Effector memory CD4-positive, alpha-beta T cell (primary cell): ENCODE data around the gene CARD11.
A peak's percentile ranks its signal among the peaks of the same experiment; 100 is the strongest.

Experiments used
- DNase-seq, 3 donors: peaks; one replicate each; pipeline ENCODE4 v3.0.0-alpha.2; 2020
- H3K27ac ChIP-seq: 2 replicates; pipeline ENCODE4 v1.7.0; 2013; ENCODE audit warnings: mild to moderate bottlenecking, low read length, moderate library complexity; ENCODE audit not compliant: insufficient read depth, poor library complexity, severe bottlenecking
- H3K27me3 ChIP-seq: replicated peaks from 2 replicates; pipeline ENCODE4 v1.7.0; 2013; ENCODE audit warnings: mild to moderate bottlenecking, low read length; ENCODE audit not compliant: insufficient read depth, control insufficient read depth, poor library complexity, severe bottlenecking
- H3K36me3 ChIP-seq: 2 replicates; pipeline ENCODE4 v1.7.0; 2013; ENCODE audit warnings: mild to moderate bottlenecking, low read length, moderate library complexity; ENCODE audit not compliant: control insufficient read depth, insufficient read depth
- H3K4me1 ChIP-seq: 2 replicates; pipeline ENCODE4 v1.7.0; 2013; ENCODE audit warnings: low read length, mild to moderate bottlenecking; ENCODE audit not compliant: control insufficient read depth, insufficient read depth, poor library complexity, severe bottlenecking
- H3K4me3 ChIP-seq: 2 replicates; pipeline ENCODE4 v1.7.0; 2013; ENCODE audit warnings: low read length, low read depth, mild to moderate bottlenecking; ENCODE audit not compliant: insufficient read depth, poor library complexity, severe bottlenecking
- H3K9me3 ChIP-seq: 2 replicates; pipeline ENCODE4 v1.7.0; 2013; ENCODE audit warnings: mild to moderate bottlenecking, low read length, moderate library complexity; ENCODE audit not compliant: control insufficient read depth

CARD11 gene

DNA sequence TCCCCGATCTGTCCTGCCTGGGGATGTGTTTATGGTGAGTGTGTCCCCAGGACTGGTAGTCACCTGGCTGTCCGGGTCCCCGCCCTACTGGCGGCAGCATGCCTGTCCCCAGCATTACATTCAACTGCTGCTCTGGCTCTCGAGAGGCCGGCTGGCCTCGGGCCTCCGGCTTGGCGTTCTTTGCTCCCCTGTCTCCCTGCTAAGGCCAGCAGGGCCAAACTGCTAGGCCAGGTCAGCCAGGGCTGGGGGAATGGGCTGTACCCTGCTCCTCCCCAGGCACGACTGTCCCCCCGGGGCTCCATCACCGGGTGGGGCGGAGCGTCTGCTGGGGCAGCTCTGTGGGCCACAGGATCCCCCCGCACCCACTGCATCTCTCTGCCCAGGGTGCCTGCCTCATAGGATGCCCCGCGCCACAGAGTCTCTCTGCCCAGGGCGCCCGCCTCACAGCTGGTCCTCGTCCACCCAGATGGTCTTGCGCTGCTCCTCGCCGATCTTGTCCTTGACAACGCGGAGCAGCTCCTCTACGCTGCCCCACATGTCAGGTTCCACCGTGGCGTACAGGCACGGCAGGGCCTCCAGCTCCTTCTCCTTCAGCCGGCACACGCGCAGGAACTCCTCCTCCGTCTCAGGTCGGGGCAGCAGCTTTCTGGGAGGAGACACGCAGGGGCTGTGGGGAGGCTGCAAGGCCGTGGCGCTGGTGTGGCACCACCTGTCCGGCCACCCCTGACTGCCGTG lies 137.3 kb downstream of the CARD11 start:
- Histone ChIP-seq H3K27me3 (no peaks in the 10 kb centered on the region), H3K36me3 (peaks cover 47% of the 10 kb centered on the region), H3K9me3 (no peaks in the 10 kb centered on the region), H3K27ac (no peak overlapping the region), H3K4me1 (no peaks in the 10 kb centered on the region), H3K4me3 (no peak overlapping the region)
- DNase-seq, result no peak

DNA sequence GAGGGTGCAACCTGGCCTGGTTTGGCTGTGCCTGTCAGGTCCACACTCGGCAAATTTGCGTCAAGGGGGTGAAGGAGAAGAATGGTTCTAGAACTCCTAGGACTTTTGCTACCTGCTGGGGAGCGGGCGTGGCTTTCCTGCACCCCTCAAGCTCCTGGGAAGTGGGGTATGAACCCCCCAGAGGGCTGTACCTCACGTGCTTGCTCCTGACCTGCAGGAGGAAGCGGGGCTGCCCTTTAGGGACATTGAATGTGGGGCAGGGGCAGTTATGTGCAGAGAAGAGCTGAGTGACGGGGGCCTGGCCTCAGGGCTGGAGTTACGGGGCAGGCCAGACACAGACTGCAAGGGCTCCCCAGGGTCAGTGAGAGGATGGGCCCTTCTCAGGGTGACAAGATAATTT lies 138.2 kb downstream of the CARD11 start:
- no peak for DNase-seq

DNA sequence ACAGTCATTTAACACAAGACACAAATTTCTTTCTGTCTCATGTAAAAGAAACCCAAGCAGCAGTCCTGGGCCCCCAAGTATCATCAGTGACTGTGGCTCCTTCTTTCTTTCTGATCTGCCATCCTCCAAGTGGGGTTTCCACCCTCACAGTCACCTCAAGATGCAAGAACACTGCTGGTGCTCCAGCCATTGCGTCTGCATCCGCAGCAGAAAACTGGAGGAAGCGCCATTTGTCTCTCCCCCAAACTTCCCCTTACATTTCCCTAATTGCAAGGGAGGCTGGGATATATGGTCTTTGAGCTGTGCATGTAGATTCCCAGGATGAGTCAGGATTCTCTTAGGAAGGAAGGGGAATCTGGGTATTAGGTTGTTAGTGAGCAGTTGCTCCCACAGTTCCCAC lies 138.6 kb downstream of the CARD11 start:
- H3K9me3 ChIP-seq, result no peaks in the 10 kb centered on the region

More for the DNA sequence above, 138.2 kb downstream of the CARD11 start:
- H3K36me3 ChIP-seq, result peaks cover 38% of the 10 kb centered on the region
- H3K4me3 ChIP-seq, result no peak overlapping the region
- H3K4me1 ChIP-seq, result no peaks in the 10 kb centered on the region
- H3K27me3 ChIP-seq, result no peaks in the 10 kb centered on the region
- H3K9me3 ChIP-seq, result no peaks in the 10 kb centered on the region
- H3K27ac ChIP-seq, result no peak overlapping the region

DNA sequence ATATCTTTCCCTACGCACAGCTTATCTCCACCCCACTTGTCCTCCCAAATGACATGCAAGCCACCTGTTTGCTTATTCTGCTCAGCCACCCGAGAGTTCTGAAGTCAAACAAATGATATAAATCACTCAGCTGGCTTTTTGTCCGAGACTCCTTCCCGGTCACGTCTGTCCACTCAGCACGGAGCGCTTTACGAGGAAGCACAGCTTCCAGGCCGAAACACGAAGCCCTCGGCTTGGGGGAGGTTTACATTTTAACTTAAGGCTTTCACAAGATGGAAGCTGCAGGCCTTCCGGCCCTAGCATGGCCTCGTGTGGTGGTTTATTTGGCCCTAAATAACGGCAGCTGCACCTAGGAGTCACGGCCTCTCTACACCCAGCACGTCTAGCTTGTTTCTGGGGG lies 139.5 kb downstream of the CARD11 start:
- no peak overlapping the region for H3K27ac ChIP-seq
- peaks cover 29% of the 10 kb centered on the region for H3K36me3 ChIP-seq
- no peaks in the 10 kb centered on the region for H3K9me3 ChIP-seq

More for the DNA sequence above, 138.6 kb downstream of the CARD11 start:
- Histone ChIP-seq H3K4me3 (no peak overlapping the region), H3K27ac (no peak overlapping the region), H3K36me3 (peaks cover 35% of the 10 kb centered on the region), H3K27me3 (no peaks in the 10 kb centered on the region), H3K4me1 (no peaks in the 10 kb centered on the region)
- no peak for DNase-seq

DNA sequence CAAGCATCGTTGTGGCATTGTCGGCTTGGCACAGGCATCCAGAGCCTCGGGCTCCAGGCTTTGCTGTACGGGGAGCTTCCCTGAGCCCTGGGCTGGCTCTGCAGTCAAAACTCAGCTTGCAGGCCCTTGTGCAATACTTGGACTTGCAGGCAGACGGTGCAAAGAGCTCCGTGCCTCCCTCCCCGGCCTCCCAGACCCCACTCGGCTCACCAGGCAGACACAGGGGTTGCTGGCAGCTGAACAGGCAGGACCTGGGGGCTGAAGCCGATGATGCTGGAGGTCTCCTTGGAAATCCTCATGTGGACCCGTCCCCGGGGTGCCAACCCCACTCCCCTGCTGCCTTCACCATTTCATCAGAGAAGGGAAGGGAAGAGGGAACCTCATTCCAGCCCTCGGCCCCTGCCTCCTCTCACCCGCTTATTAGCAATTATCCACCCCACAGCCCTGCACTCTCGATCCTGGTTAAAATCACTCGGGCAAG lies 139.9 kb downstream of the CARD11 start:
- H3K27me3 ChIP-seq, result no peaks in the 10 kb centered on the region
- no peak overlapping the region for H3K4me3 ChIP-seq
- no peaks in the 10 kb centered on the region for H3K4me1 ChIP-seq
- peak overlapping the region; percentile 25 for H3K27ac ChIP-seq
- no peaks in the 10 kb centered on the region for H3K9me3 ChIP-seq
- peaks cover 29% of the 10 kb centered on the region for H3K36me3 ChIP-seq
- no peak for DNase-seq

More for the DNA sequence above, 139.5 kb downstream of the CARD11 start:
- Histone ChIP-seq H3K4me3 (no peak overlapping the region), H3K4me1 (no peaks in the 10 kb centered on the region), H3K27me3 (no peaks in the 10 kb centered on the region)
- DNase-seq, result no peak

DNA sequence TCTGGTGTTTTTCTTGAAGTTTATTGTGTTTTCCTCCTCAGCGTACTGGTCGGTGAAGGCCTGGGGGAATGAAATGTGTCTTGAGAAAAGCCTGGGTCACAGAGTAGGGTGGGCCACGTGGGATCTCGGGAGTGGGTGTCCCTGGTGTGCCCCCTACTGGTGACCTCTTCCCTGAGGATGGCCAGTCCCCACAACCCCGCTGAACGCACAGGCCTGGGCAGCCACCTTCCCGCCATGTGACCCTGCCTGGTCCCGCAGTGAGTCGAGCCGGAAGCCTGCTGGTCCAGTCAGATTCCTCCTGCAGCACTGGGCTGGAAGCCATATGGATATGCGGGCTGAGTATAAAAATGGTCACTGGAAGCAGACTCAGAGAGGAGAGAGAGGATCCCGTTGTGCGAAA lies 146.6 kb downstream of the CARD11 start:
- H3K27me3 ChIP-seq, result no peaks in the 10 kb centered on the region
- no peak overlapping the region for H3K4me3 ChIP-seq
- H3K4me1 ChIP-seq, result peaks cover 8% of the 10 kb centered on the region
- DNase-seq, result no peak
- H3K27ac ChIP-seq, result no peak overlapping the region
- no peaks in the 10 kb centered on the region for H3K9me3 ChIP-seq
- no peaks in the 10 kb centered on the region for H3K36me3 ChIP-seq

DNA sequence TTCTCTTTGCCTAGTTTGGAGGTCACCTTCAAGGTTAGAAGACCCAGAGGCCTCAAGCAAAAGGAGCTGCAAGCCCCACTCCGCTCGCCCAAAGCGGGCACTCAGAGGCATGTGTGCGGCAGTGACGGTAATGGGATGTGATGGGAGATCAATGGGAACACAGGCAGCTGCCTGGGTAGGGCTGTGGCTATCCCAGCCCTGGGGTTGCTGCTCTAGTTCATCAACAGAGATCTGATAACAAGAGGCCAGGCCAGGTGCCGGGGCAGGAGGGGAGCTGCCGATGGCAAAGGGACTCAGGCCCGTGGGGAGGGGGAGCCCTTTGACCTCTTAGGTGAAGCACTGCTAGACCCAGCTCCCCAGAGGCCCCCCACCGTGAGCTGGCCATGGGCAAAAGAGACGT lies 147.5 kb downstream of the CARD11 start:
- H3K27me3 ChIP-seq, result no peaks in the 10 kb centered on the region
- H3K27ac ChIP-seq, result no peak overlapping the region
- H3K9me3 ChIP-seq, result no peaks in the 10 kb centered on the region
- no peak for DNase-seq
- H3K36me3 ChIP-seq, result no peaks in the 10 kb centered on the region
- H3K4me3 ChIP-seq, result no peak overlapping the region
- H3K4me1 ChIP-seq, result peaks cover 8% of the 10 kb centered on the region

DNA sequence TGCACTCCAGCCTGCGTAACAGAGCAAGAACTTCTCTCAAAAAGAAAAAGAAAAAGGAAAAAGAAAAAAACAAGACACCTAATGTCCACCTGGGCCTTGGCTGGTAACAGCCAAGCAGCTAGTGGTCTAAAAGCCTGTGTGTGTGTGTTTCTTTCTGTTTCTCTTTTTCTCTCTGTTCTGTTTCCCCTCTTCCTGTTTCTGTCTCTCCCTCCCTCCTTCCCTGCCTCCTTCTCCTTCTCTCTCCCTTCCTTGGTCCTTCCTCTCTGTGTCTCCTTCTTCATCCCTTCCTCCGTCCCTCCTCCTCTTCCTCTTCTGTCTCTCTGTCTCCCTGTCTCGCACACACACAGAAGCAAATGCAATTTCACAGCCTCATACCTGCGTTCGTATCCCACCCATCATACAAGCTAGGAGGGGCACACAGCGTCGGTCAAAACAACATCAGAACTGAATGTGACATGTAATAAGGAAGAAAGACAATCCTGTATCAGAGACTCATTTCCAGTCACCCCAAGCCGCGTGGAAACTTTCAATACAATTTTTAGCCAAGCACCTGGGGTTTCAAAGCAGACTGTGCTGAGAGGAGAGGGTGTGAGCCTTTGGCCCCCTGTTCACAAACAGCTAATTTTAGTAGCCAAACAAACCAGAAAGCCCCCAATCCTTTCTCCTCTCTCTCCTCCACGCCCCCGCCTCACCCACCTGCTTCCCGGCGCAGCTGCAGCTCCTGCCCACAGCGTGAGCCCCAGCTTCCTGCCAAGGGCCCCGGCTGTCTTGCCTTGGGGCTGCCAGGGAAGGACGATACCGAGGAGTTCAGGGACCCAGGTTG lies 149.3 kb downstream of the CARD11 start:
- no peaks in the 10 kb centered on the region for H3K9me3 ChIP-seq
- peak overlapping the region; percentile 50 for H3K4me3 ChIP-seq
- DNase-seq, result no peak

DNA sequence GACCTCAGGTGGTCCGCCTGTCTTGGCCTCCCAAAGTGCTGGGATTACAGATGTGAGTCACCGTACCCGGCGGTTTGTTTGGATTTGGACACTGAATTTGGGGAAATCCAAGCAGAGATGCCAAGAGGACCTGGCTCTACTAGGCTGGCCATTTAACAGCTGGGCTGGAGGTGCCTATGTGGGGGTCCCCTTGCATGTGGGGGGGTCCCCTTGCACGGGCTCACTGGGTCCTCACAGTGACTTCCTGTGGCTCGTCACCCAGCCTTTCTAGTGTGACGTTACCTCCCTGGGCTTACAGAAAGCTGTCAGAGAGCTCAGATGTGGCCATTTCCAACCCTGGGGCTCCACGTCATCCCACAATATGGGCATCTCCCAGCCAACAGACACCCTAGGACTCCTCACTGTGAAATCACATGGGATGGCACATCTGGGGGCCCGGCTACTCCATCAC lies 150.2 kb downstream of the CARD11 start:
- H3K27me3 ChIP-seq, result no peaks in the 10 kb centered on the region
- H3K9me3 ChIP-seq, result no peaks in the 10 kb centered on the region
- H3K4me3 ChIP-seq, result no peak overlapping the region
- no peak overlapping the region for H3K27ac ChIP-seq
- no peaks in the 10 kb centered on the region for H3K36me3 ChIP-seq
- DNase-seq, result no peak
- H3K4me1 ChIP-seq, result peaks cover 8% of the 10 kb centered on the region

More for the DNA sequence above, 149.3 kb downstream of the CARD11 start:
- Histone ChIP-seq H3K4me1 (peaks cover 8% of the 10 kb centered on the region), H3K36me3 (no peaks in the 10 kb centered on the region), H3K27me3 (no peaks in the 10 kb centered on the region), H3K27ac (no peak overlapping the region)

DNA sequence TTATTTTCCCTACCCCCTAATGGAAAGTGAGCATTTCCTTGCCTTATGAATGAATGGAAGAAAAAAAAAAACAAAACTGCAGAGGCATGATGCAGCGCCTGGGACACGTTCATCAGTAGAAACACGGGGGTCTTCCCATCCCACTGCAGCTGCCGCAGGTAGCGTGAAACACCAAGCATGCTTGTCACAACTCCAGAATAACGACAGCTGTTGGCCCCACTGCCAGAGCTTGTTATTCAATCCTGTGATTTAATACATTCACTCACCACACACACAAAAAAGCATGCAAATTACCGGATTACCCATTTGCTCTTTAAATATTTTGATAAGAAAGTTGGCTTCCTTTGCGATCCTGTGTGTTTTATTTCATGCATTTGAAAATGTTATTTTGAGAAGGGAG lies 151.1 kb downstream of the CARD11 start:
- Histone ChIP-seq H3K27ac (no peak overlapping the region), H3K4me1 (peaks cover 8% of the 10 kb centered on the region), H3K4me3 (no peak overlapping the region), H3K27me3 (no peaks in the 10 kb centered on the region), H3K36me3 (no peaks in the 10 kb centered on the region), H3K9me3 (no peaks in the 10 kb centered on the region)
- no peak for DNase-seq
